GM04504 (cell line): ENCODE data around the gene UGT1A3.
A peak's percentile ranks its signal among the peaks of the same experiment; 100 is the strongest.

Experiments used
- DNase-seq: peaks from one replicate; pipeline ENCODE4 v3.0.0-alpha.2; 2012; ENCODE audit warnings: low read depth

UGT1A3 gene

DNA sequence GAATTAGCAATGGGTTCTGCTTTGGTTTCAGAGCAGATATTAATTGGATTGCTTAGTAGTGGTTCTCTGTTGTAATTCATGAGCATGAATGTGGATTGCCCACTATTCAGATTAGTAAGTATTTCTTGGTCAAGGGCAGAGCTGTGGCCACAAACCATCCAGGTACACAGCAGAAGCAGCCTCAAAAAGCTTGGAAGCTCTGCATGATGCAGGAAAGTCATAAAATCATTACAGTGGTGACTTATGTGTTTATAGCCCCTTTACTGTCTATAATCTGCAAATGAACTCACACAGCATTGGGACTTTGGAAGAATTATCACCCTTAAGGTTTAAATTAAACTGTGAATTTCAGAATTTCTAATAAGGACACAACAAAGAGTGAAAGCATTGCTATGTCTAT is 29.3 kb downstream of the UGT1A3 start:
- DNase-seq = no peak

DNA sequence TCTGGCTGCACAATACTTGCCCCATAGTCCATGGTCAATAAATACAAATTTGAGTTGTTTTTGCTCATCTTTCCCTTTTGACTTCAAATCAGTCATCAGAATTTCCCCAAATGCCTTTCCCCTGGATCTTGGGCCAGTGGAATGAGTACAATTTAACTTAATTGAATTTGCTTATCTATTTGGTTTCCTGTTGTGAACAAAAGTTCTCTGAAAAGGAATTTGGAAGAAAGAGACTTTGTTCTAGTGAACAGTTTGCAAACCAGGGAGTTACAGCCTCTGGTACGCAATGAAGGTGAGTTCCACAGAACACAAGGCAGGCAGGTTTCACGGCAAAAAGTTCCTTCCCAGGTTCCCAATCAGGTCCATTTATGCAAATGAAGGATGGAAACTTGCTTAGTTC is 30.0 kb downstream of the UGT1A3 start:
- DNase-seq = no peak

DNA sequence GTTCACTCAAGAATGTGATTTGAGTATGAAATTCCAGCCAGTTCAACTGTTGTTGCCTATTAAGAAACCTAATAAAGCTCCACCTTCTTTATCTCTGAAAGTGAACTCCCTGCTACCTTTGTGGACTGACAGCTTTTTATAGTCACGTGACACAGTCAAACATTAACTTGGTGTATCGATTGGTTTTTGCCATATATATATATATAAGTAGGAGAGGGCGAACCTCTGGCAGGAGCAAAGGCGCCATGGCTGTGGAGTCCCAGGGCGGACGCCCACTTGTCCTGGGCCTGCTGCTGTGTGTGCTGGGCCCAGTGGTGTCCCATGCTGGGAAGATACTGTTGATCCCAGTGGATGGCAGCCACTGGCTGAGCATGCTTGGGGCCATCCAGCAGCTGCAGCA is 31.2 kb downstream of the UGT1A3 start, which contains the start of gene UGT1A1:
Gene UGT1A1 (plus strand): TSS at position 228 of the 400 bp plus-strand sequence. CDS start 18 bp downstream, at position 246.
- no peak for DNase-seq

DNA sequence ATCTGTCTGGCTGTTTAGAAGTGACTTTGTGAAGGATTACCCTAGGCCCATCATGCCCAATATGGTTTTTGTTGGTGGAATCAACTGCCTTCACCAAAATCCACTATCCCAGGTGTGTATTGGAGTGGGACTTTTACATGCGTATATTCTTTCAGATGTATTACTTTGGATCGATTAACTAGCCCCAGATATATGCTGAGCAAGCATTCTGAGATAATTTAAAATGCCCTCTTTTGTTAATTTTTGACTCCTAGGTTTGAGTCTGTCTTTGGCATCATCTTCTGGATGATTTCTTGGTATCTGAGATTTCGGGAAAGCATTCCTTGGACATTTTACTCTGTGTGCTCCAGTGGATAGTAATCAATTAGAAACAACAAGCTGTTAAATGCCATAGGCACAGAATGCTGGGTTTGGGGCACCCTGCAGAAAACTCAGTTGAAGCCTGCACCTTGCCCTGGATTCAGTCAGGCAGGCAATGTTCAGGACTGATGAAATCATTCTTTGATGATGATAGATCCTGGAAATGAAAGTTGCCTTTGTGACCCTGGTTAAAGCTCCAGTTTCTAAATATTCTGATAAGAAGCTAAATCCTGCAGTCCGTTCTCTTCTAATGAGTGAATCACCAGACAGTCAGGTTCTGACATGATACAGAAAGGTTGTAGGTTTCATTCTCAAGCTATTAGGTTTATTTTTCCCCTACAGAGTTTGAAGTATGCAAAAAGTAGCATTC is 32.4 kb downstream of the UGT1A3 start:
- DNase-seq = no peak

DNA sequence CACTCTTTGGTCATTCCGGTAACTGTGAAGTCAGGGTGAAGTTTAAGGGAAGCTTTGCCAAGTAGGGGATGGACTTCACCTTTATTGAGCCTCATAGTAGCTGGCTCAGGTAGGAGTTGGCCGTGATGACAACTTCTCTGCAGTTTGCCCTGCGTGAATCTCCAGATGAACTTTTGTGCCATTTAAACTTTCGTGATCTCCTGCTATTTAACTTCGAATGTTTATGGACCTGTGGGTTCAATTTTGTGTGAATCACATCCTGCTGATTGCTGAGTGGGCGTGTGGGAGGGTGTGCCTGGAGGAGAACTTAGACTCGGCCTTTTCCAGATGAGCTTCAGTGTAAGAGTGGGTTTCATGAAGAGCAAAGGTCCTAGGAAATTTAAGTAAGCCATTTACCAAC is 35.4 kb downstream of the UGT1A3 start:
- DNase-seq = peak; percentile 38

DNA sequence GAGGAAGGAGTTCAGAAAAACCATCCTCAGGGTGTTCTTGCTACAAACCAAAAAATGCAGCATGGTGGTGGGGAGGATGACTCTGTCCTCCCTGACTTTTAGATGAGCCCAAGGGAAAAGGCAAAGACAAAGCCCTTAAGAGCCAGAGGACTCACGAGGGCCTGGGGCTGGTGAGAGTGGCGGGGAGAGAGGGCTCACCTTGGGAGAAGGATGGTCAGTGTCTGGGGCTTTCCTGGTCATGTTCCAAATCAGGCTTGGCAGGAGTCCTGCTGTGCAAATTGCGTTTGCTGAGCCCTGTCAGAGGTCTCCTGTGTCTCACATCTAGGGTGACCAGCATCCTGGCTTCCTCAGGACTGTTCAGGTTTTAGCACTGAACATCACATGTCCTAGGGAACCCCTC is 35.9 kb downstream of the UGT1A3 start:
- DNase-seq = no peak

DNA sequence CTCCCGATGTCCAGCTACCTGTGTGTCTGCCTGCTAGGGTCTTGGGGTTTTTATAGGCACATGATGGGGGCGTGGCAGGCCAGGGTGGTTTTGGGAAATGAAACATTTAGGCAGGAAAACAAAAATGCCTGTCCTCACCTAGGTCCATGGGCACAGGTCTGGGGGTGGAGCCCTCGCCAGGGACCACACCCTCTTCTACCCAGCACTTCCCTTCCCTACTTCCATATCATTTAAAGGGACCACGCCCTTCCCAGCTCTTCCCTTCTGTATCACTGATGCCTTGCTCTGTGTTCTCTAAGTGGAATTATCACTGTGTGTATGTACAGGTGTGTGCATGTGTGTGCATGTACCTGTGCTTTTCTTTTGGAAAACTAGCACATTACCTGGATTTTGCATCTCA is 37.6 kb downstream of the UGT1A3 start:
- no peak for DNase-seq

DNA sequence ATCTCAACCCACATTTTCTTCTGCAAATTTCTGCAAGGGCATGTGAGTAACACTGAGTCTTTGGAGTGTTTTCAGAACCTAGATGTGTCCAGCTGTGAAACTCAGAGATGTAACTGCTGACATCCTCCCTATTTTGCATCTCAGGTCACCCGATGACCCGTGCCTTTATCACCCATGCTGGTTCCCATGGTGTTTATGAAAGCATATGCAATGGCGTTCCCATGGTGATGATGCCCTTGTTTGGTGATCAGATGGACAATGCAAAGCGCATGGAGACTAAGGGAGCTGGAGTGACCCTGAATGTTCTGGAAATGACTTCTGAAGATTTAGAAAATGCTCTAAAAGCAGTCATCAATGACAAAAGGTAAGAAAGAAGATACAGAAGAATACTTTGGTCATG is 39.2 kb downstream of the UGT1A3 start:
- no peak for DNase-seq

DNA sequence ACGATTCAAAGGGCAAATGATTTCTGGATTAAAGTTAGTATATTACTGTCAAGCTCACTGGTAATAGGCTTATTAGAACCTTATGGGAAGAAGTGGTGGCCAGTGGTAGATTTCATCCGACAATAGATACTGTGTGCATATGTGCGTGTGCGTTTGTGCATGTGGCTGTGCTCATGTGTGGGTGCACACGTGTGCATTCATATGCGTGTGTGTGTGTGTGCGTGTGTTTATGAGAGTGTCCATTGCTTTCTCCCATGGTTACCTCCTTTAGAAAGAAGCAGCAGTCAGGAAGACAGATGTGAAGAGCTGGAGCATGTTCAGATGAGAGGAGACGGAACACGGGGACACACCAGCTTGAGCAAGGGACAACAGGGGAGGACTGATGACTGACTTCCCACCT is 40.4 kb downstream of the UGT1A3 start:
- DNase-seq = no peak

DNA sequence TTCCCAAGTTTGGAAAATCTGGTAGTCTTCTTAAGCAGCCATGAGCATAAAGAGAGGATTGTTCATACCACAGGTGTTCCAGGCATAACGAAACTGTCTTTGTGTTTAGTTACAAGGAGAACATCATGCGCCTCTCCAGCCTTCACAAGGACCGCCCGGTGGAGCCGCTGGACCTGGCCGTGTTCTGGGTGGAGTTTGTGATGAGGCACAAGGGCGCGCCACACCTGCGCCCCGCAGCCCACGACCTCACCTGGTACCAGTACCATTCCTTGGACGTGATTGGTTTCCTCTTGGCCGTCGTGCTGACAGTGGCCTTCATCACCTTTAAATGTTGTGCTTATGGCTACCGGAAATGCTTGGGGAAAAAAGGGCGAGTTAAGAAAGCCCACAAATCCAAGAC is 43.3 kb downstream of the UGT1A3 start:
- no peak for DNase-seq

DNA sequence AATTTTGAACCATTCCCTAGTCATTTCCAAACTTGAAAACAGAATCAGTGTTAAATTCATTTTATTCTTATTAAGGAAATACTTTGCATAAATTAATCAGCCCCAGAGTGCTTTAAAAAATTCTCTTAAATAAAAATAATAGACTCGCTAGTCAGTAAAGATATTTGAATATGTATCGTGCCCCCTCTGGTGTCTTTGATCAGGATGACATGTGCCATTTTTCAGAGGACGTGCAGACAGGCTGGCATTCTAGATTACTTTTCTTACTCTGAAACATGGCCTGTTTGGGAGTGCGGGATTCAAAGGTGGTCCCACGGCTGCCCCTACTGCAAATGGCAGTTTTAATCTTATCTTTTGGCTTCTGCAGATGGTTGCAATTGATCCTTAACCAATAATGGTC is 43.7 kb downstream of the UGT1A3 start:
- DNase-seq = no peak

DNA sequence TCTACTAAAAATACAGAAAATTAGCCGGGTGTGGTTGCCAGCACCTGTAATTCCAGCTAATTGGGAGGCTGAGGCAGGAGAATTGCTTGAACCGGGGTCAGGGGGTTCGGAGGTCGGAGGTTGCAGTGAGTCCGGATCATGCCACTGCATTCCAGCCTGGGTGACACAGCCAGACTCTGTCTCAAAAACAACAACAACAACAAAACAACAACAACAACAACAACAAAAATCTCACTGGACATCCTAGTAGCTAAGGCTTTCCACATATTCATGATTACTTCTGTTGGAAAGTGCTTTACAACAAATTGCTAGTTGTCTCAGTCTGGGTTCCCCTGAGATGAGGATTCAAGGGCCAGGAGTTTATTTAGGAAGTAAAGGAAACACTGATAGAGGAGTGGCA is 45.0 kb downstream of the UGT1A3 start:
- DNase-seq = no peak

DNA sequence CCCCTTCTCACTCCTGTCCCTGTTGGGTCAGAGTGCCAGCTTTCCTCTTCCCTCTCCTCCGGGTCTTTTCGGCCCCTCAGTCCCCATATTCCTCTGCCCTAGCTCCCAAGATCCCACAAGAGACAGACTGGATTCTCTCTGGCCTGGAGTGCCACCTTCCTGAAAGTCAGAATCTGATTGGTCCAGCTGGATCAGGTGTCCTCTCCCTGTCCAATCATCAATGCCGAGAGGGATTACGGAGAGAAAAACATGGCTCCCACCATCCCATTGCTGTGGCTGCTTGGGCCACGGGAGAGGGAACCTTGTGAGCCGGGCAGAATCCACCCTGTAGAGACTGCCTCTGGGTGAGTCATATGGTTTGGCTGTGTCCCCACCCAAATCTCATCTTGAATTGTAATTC is 46.6 kb downstream of the UGT1A3 start:
- DNase-seq = no peak

DNA sequence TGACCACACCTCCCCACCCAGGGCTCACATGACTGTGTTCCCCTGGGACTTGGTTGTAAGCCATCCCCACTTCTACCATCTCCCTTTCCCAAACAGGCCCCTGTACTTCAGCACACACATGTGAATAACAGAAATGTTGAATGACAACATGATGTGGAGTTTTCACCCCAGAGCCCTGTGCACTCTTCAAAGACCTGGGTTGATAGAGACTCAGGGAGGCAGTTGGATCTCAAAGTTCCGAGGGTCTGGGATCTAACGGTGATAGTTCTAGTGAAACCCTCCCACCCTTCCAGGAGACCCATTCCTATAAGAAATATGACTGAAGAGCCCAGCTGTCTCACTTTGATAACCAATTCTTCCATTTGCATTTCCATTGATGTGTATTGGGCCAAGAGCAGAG is 49.2 kb downstream of the UGT1A3 start, which contains the start of gene MROH2A:
Gene MROH2A (plus strand): TSS at position 301 of the 400 bp plus-strand sequence. CDS start 1,029 bp downstream, outside the sequence.
- no peak for DNase-seq

DNA sequence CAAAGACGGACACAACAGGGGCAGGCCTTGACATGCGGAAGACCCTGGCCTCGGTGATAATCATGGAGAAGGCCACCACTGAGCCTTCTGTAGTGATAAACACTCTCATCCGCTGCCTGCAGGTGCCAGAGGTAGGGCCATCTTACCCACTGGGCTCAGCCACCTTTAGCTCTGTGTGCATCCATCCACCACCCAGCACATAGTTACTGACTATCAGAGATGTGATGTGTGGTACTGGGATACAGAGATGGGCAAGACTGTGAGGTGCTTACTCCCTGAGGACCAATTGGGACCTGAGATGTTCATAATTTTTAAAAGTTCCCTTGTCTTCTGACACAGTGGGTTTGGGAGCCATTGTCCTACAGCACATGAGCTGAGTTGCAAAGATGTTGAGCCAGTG is 50.9 kb downstream of the UGT1A3 start:
- DNase-seq = no peak

DNA sequence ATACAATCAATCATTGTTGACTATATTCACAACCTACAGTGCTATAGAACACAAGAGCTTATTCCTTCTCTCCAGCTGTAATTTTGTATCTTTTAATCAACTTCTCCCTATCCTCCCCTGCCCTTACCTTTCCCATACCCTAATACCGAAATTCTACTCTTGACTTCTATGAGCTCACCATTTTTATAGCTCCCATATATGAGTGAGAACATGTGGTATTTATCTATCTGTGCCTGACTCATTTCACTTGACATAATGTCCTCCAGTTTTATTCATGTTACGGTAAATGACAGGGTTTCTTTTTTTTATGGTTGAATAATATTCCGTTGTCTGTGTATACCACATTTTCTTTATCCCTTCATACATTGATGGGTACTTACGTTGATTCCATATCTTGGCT is 51.9 kb downstream of the UGT1A3 start:
- no peak for DNase-seq

DNA sequence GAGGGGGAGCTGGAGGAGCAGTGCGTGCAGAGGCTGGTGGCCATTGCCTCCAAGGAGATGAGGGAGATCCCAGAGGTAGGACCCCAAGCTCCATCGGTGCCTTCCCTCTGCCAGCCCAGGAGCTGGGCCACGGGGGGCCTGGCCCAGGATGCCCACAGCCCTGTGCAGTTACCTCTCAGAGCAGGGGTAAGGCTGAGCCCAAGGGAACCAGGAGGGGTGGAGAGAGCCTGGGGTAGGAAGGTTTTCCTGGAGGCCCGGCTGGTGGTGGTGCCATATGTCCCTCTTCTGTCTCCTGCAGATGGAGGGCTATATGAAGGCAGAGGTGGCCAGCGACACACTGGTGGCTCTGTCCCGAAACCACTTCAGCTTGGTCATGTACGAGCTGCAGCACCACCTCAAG is 60.7 kb downstream of the UGT1A3 start:
- no peak for DNase-seq

DNA sequence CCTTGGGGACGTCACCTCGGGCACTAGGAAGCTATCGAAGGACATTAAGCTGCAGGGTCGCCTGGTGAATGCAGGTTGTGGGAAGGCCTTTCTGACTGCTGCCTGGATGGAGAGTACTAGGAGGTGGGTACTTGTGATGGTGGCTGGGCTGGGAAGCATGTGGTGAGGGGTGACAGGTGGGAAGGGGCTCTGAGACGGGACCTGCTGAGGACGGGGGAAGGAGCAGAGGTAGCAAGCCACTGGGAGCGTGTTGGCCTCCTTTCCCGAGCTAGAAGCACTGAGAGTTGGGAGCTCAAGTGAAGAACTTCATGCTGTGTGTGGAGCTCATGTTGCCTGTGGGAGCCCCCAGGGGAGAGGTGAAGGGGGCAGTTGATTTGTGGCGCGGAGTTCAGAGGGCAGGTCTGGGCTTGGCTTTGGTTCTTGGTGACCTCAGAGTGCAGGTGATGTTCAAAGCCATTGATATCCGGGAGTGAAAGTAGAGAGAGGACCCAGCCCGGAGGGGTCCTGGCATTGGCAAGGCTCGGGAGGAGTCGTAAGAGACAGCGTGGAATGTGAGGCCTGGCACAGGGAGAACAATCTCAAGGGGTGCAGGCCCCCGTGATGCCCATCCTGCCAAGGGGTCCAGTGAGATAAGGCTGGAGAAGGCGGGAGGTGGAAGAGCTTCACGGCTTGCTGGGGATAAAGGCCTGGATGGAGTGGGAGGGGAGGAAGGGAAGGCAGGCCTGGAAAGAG is 62.5 kb downstream of the UGT1A3 start:
- DNase-seq = no peak

DNA sequence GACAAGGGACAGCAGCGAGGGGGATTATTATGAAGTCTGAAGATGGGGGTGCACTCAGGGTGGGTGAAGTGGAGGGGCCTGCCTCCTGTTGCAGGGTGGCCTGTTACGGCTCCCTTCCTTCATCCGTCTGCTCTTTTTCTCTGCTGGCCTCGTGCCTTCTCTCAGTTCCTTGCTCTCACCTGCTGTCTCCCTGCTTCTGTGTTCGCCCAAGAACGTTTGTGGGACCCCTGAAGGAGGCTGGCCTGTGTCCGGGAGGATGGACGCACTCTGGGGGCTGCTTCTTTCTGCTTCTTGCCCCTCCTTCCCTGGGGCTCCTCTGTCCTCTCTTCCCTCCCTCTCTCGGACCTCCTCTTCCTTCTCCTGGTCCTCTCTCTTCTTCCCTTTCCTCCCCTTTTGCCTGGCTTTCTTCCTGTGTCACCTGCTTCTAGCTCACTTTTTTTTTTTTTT is 63.1 kb downstream of the UGT1A3 start:
- DNase-seq = no peak

DNA sequence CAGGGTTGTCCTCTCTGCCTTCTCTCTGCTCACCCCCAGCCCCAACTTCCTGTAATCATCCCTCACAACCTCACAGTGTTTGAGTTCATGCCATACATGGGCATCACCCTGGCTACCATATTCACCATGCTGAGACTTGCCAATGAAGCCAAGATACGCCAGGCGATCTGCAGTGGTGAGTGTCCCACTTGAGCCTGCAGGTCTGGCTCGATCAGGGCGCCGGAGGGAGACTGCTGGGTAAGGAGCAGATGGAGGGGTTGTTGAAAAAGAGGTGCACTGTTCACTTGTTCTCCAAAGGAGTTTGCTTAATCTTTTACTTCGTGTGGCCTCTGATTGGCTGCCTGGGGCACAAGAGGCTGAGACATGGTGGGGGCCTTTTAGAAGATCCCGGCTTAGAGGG is 63.9 kb downstream of the UGT1A3 start:
- no peak for DNase-seq

DNA sequence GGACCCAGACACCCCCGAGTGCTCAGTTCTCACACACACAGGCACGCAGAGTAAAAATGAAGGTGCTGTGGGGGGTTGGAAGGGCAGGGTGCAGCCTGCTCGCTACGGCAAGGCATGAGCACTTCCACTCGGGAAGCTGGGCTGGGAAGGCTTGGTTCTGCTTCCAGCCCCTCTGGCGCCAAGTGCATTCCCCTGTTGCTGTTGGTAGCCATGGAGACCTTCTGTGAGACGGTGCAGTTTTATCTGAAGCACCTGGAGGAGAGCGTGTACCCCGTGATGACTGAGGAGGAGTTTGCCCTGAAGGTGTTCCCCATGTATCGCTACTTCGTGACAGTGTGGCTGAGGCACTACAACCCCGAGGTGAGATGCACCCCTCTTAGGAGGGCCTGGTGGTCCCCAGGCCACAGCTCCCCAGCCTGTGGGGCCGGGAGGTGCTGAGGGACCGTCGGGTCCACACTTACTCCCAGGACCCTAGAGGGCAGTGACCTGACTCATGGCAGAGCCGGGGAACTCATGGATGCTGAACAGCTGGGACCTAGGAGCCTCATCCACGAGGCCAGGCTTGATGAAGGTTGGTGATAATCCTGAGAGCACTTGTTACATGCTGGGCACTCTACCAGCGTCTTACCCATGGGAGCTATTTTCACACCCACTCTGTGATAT is 64.8 kb downstream of the UGT1A3 start:
- DNase-seq = no peak

DNA sequence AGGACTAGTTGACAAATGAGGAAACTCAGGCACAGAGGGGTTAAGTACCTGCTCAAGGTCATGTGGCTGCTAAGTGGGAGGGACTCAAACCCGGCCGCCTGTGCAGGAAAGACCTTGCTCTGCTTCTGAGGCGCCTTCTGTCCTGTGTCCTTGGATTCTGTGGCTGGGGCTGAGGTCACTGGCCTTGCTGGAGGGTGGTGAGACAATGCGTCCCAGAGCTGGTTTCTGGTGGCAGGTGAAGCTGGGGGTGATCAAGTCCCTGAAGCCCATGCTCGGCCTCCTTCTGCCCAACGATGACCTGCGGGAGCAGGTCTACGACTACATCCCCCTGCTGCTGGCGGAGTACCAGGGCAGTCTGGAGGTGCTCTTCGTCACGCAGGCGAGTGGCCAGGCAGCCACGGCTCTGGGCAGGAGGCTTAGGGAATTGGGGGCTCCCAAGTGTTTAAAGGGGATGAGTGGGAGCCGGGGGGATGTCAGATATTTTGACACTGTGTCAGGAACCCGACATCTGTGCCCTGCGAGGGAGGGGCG is 65.4 kb downstream of the UGT1A3 start:
- no peak for DNase-seq

DNA sequence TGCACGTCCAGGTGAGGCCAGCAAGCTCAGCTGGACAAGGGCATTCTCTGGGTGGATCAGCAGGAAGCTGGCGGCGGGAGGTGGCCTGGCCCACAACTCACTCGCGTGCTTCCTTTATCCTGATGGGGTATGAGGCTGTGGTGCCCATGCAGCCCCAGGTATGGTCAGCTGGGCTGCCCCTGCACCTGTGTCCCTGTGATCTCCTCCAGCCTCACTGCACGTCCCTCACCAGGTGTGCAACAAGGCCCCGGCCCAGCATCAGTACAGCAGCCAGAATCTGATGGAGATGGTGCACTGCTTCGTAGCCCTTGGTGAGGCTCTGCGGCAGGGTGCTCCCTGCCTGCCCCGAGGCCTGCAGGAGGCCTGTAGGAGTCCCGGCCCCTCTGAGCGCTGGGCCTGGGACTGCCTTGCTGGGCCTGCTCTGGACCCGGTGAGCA is 66.9 kb downstream of the UGT1A3 start:
- DNase-seq = no peak
